Measurements from ENCODE around the gene GLCCI1.

GLCCI1 gene

GRCh38 chr7:8113184-8113583 lies 144.6 kb downstream of the GLCCI1 start:
- Histone ChIP-seq H3K4me1 (ENCODE audit: control insufficient read depth, insufficient read depth, low read length) (peaks cover 2% of the 10 kb centered on the region), H3K9me3 (ENCODE audit: control insufficient read depth in 2 of 2, low read length in 2 of 2) (no peaks in the 10 kb centered on the region), H3K9ac (ENCODE audit: low read length in 2 of 2) (no peak overlapping the region), H3K27me3 (ENCODE audit: control insufficient read depth in 1 of 2, insufficient read depth in 2 of 2, low read length in 2 of 2) (no peaks in the 10 kb centered on the region), H3K36me3 (ENCODE audit: control insufficient read depth in 2 of 2, insufficient read depth in 2 of 2, low read length in 2 of 2) (no peaks in the 10 kb centered on the region), H3K4me3 (ENCODE audit: low read length in 2 of 2) (no peak overlapping the region), H3K27ac (ENCODE audit: low read length) (no peak overlapping the region)

GRCh38 chr7:8114175-8114574 lies 145.6 kb downstream of the GLCCI1 start:
- Histone ChIP-seq H3K4me1 (ENCODE audit: control insufficient read depth, insufficient read depth, low read length) (peaks cover 2% of the 10 kb centered on the region), H3K27me3 (ENCODE audit: control insufficient read depth in 1 of 2, insufficient read depth in 2 of 2, low read length in 2 of 2) (no peaks in the 10 kb centered on the region), H3K9ac (ENCODE audit: low read length in 2 of 2) (no peak overlapping the region), H3K9me3 (ENCODE audit: control insufficient read depth in 2 of 2, low read length in 2 of 2) (no peaks in the 10 kb centered on the region), H3K36me3 (ENCODE audit: control insufficient read depth in 2 of 2, insufficient read depth in 2 of 2, low read length in 2 of 2) (no peaks in the 10 kb centered on the region), H3K4me3 (ENCODE audit: low read length in 2 of 2) (no peak overlapping the region), H3K27ac (ENCODE audit: low read length) (no peak overlapping the region)

DNA sequence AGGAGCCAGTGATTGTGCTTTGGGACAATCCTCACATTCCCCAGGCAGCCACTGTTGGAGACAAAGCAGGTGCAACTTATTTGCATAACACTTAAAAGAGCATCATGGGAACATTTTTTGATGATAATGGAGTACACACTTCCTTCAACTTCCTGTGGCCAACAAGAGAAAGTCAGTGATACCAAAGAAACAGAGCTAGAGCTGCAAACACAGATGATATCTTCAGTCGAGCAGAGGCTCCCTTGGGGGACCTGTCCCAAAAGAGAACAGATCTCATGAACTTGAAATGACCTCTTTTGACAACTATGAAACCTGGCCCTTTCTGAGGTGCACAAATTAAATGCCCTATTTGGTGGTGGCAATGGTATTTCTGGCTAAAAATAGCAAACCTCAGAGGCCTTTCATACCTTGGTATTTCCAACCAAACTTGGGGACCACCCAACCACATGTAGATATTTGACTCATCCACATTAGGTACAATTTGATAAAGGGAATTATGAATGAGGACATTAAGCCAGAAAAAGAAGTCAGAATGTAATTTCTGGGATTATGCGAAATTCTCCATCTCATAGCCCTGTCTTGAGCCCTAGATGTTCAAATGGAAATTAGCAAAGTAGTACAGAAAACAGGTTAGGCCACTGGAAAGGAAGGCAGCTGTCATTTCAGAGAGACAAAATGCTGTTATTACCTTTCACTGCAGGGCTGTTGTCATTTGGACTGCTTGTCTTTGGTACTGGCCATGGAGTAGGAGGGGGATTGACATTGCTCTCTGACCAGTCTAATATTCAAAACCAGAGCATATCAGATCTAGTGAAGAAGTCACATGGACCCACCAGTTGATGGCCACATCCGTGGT lies 147.2 kb downstream of the GLCCI1 start:
- H3K4me3 ChIP-seq (ENCODE audit: low read length in 2 of 2): no peak overlapping the region
- H3K36me3 ChIP-seq (ENCODE audit: control insufficient read depth in 2 of 2, insufficient read depth in 2 of 2, low read length in 2 of 2): no peaks in the 10 kb centered on the region
- H3K27ac ChIP-seq (ENCODE audit: low read length): no peak overlapping the region

DNA sequence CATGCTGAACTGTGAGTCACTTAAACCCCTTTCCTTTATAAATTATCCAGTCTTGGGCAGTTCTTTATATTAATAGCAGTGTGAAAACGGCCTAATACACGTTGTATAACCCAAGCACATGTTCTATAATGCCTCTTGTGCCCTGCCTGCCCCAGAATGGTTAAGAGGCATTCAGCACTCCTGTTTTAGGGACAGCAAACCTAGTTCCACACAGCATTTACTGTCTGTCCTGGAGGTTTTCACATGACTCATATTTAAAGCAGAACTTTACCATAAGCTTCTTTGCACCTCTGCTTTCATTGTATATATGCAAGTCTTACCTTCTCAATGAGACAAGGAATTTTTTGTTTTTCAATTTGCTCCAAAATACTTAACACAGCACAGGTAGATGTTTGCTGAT lies 148.6 kb downstream of the GLCCI1 start:
- no peak overlapping the region for H3K9ac ChIP-seq (ENCODE audit: low read length in 2 of 2)
- H3K9me3 ChIP-seq (ENCODE audit: control insufficient read depth in 2 of 2, low read length in 2 of 2): no peaks in the 10 kb centered on the region
- H3K36me3 ChIP-seq (ENCODE audit: control insufficient read depth in 2 of 2, insufficient read depth in 2 of 2, low read length in 2 of 2): no peaks in the 10 kb centered on the region
- no peak overlapping the region for H3K4me3 ChIP-seq (ENCODE audit: low read length in 2 of 2)
- H3K4me1 ChIP-seq (ENCODE audit: control insufficient read depth, insufficient read depth, low read length): peaks cover 4% of the 10 kb centered on the region
- no peaks in the 10 kb centered on the region for H3K27me3 ChIP-seq (ENCODE audit: control insufficient read depth in 1 of 2, insufficient read depth in 2 of 2, low read length in 2 of 2)
- no peak overlapping the region for H3K27ac ChIP-seq (ENCODE audit: low read length)

More for the DNA sequence above, 147.2 kb downstream of the GLCCI1 start:
- Histone ChIP-seq H3K4me1 (ENCODE audit: control insufficient read depth, insufficient read depth, low read length) (peaks cover 2% of the 10 kb centered on the region), H3K9me3 (ENCODE audit: control insufficient read depth in 2 of 2, low read length in 2 of 2) (no peaks in the 10 kb centered on the region), H3K27me3 (ENCODE audit: control insufficient read depth in 1 of 2, insufficient read depth in 2 of 2, low read length in 2 of 2) (no peaks in the 10 kb centered on the region), H3K9ac (ENCODE audit: low read length in 2 of 2) (no peak overlapping the region)

- peaks cover 2% of the 10 kb centered on the region for H3K4me1 ChIP-seq (ENCODE audit: control insufficient read depth, insufficient read depth, low read length)
- H3K9ac ChIP-seq (ENCODE audit: low read length in 2 of 2): no peak overlapping the region
- no peaks in the 10 kb centered on the region for H3K27me3 ChIP-seq (ENCODE audit: control insufficient read depth in 1 of 2, insufficient read depth in 2 of 2, low read length in 2 of 2)
- no peaks in the 10 kb centered on the region for H3K9me3 ChIP-seq (ENCODE audit: control insufficient read depth in 2 of 2, low read length in 2 of 2)
- H3K4me3 ChIP-seq (ENCODE audit: low read length in 2 of 2): no peak overlapping the region
- no peaks in the 10 kb centered on the region for H3K36me3 ChIP-seq (ENCODE audit: control insufficient read depth in 2 of 2, insufficient read depth in 2 of 2, low read length in 2 of 2)
- H3K27ac ChIP-seq (ENCODE audit: low read length): no peak overlapping the region
These were observed 150.7 kb downstream of the GLCCI1 start for GRCh38 chr7:8119262-8119661.

DNA sequence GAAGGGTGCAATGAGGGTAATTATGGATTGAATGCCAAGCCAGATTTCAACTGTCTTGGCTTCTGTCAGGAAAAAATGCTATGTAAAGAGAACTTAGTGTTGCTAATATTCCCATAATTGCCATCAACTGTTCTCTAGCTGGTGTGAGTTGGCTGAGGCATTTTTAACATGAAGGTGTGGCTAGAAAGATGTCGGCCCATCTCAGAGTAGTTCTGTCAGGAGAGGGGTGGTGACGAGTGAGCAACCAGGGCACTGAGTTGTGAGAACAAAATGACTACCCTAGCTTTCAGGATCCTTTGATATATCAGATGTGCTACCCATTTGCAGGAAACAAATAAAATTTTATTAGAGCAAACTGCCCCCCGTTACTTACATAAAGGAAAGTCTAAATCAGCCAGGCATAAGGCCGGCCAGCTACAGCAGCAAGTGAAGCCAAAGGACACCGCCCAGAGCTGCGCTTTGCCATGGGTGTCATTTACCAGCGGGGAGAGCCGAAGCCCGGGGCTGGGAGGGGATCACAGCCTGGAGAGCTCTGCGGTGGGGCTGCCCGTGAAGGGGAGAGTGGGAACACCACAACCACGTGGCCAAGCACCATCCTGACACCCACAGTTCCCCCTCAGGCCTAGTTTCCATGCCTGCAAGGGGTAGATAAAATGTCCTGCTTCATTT lies 151.9 kb downstream of the GLCCI1 start:
- Histone ChIP-seq H3K4me3 (ENCODE audit: low read length in 2 of 2) (no peak overlapping the region), H3K9me3 (ENCODE audit: control insufficient read depth in 2 of 2, low read length in 2 of 2) (no peaks in the 10 kb centered on the region), H3K27me3 (ENCODE audit: control insufficient read depth in 1 of 2, insufficient read depth in 2 of 2, low read length in 2 of 2) (no peaks in the 10 kb centered on the region), H3K9ac (ENCODE audit: low read length in 2 of 2) (no peak overlapping the region), H3K4me1 (ENCODE audit: control insufficient read depth, insufficient read depth, low read length) (peaks cover 4% of the 10 kb centered on the region), H3K36me3 (ENCODE audit: control insufficient read depth in 2 of 2, insufficient read depth in 2 of 2, low read length in 2 of 2) (no peaks in the 10 kb centered on the region), H3K27ac (ENCODE audit: low read length) (no peak overlapping the region)

DNA sequence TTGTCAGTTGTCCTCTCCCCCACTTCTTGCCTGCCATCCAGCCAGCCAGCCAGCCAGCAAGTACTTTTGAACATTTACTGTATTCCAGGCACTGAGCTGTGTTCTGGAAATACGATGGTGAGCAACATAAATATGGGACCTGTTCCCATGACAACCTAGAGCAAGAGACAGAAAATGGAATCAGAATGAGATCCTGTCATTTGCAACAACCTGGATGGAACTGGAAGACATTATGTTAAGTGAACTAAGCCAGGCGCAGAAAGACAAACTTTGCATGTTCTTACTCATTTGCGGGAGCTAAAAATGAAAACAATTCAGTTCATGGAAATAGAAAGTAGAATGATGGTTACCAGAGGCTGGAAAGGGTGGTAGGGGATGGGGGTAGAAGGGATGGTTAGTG lies 152.6 kb downstream of the GLCCI1 start:
- H3K27me3 ChIP-seq (ENCODE audit: control insufficient read depth in 1 of 2, insufficient read depth in 2 of 2, low read length in 2 of 2): no peaks in the 10 kb centered on the region
- H3K4me3 ChIP-seq (ENCODE audit: low read length in 2 of 2): no peak overlapping the region
- no peak overlapping the region for H3K9ac ChIP-seq (ENCODE audit: low read length in 2 of 2)
- H3K4me1 ChIP-seq (ENCODE audit: control insufficient read depth, insufficient read depth, low read length): peaks cover 5% of the 10 kb centered on the region
- H3K9me3 ChIP-seq (ENCODE audit: control insufficient read depth in 2 of 2, low read length in 2 of 2): no peaks in the 10 kb centered on the region
- no peaks in the 10 kb centered on the region for H3K36me3 ChIP-seq (ENCODE audit: control insufficient read depth in 2 of 2, insufficient read depth in 2 of 2, low read length in 2 of 2)
- H3K27ac ChIP-seq (ENCODE audit: low read length): no peak overlapping the region

- no peaks in the 10 kb centered on the region for H3K9me3 ChIP-seq (ENCODE audit: control insufficient read depth in 2 of 2, low read length in 2 of 2)
These were observed 157.3 kb downstream of the GLCCI1 start for GRCh38 chr7:8125680-8126444.

GRCh38 chr7:8126601-8127167 lies 158.1 kb downstream of the GLCCI1 start:
- Histone ChIP-seq H3K27ac (ENCODE audit: low read length) (no peak overlapping the region), H3K27me3 (ENCODE audit: control insufficient read depth in 1 of 2, insufficient read depth in 2 of 2, low read length in 2 of 2) (no peaks in the 10 kb centered on the region), H3K9me3 (ENCODE audit: control insufficient read depth in 2 of 2, low read length in 2 of 2) (no peaks in the 10 kb centered on the region), H3K9ac (ENCODE audit: low read length in 2 of 2) (no peak overlapping the region), H3K4me1 (ENCODE audit: control insufficient read depth, insufficient read depth, low read length) (peaks cover 3% of the 10 kb centered on the region), H3K4me3 (ENCODE audit: low read length in 2 of 2) (no peak overlapping the region), H3K36me3 (ENCODE audit: control insufficient read depth in 2 of 2, insufficient read depth in 2 of 2, low read length in 2 of 2) (no peaks in the 10 kb centered on the region)

More at GRCh38 chr7:8125680-8126444, 157.3 kb downstream of the GLCCI1 start:
- no peak overlapping the region for H3K4me3 ChIP-seq (ENCODE audit: low read length in 2 of 2)
- H3K36me3 ChIP-seq (ENCODE audit: control insufficient read depth in 2 of 2, insufficient read depth in 2 of 2, low read length in 2 of 2): no peaks in the 10 kb centered on the region
- no peaks in the 10 kb centered on the region for H3K27me3 ChIP-seq (ENCODE audit: control insufficient read depth in 1 of 2, insufficient read depth in 2 of 2, low read length in 2 of 2)
- H3K27ac ChIP-seq (ENCODE audit: low read length): no peak overlapping the region
- H3K9ac ChIP-seq (ENCODE audit: low read length in 2 of 2): no peak overlapping the region
- peaks cover 5% of the 10 kb centered on the region for H3K4me1 ChIP-seq (ENCODE audit: control insufficient read depth, insufficient read depth, low read length)

DNA sequence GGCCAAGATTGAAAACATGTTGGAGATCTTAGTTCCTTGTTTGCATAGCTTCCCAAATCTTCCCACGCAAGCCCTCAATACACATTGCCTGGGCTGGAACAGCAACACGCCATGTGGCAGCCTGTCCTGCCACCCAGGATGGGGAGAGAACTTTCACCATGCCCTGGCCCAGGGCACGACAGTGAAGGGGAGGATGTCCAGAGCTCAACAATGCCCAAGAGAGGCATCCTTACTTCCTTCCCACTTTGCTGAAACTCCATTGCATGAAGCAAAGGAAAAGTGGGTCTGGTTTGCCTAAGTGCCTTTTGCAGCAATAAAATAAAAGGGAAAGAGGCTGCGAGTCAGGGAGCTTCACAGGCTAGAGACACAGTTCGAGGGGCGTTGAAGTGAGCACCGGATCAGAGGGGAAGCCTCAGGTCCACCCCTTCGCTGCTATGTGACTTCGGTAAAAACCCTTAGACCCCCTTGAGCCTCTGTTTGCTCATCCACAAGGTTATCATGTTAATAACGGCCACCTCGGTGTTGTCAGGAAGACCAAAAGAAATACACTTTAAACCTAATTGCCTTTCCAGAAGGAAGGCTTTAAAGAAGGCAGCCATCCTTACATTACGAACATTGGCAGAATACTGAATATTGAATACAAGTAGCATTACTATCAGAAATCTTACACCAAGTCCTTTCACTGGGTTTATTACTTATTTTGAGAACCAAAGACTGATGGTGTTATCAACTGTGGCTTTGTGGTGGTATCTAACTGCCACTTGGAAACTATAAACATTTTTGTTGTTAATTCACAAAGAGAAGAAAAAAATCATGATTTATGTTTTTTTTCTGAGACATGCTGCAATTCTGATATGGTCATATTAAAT lies 160.1 kb downstream of the GLCCI1 start:
- no peaks in the 10 kb centered on the region for H3K9me3 ChIP-seq (ENCODE audit: control insufficient read depth in 2 of 2, low read length in 2 of 2)
- no peak overlapping the region for H3K4me3 ChIP-seq (ENCODE audit: low read length in 2 of 2)
- H3K9ac ChIP-seq (ENCODE audit: low read length in 2 of 2): no peak overlapping the region
- no peak overlapping the region for H3K27ac ChIP-seq (ENCODE audit: low read length)
- peaks cover 3% of the 10 kb centered on the region for H3K4me1 ChIP-seq (ENCODE audit: control insufficient read depth, insufficient read depth, low read length)
- H3K36me3 ChIP-seq (ENCODE audit: control insufficient read depth in 2 of 2, insufficient read depth in 2 of 2, low read length in 2 of 2): no peaks in the 10 kb centered on the region
- no peaks in the 10 kb centered on the region for H3K27me3 ChIP-seq (ENCODE audit: control insufficient read depth in 1 of 2, insufficient read depth in 2 of 2, low read length in 2 of 2)
